ENCODE data around the gene RCCD1. TPM values are rescaled to one million over a fixed set of nuclear protein-coding genes. Genes with fewer than 3 reads are reported as not detected.
"Not testable (repeated sequence)": the region's sequence is repeated elsewhere in the genome, so short reads cannot be mapped to it uniquely, and the experiment has no call there.

The RCCD1 gene
- polyA plus RNA-seq (ENCODE audit: insufficient read length in 3 of 3) = 10 to 100 TPM; 13.0 to 16.0 (median 15.1) TPM

- DNase-seq (ENCODE audit: low read depth in 3 of 3, low spot score in 2 of 3) = peak in 2 of 3 donors; percentile 83 to 84
Measured at GRCh38 chr15:90954712-90955623, at the start of gene RCCD1. TSS of gene RCCD1 (plus strand) at chr15:90954884. CDS start at chr15:90956735, 1,851 bp downstream.

GRCh38 chr15:90905306-90906180 is 49.1 kb upstream of the RCCD1 start:
- no peak for DNase-seq (ENCODE audit: low read depth in 3 of 3, low spot score in 2 of 3)

- no peak for DNase-seq (ENCODE audit: low read depth in 3 of 3, low spot score in 2 of 3)
Measured at GRCh38 chr15:90906181-90906849, 48.4 kb upstream of the RCCD1 start.

- DNase-seq (ENCODE audit: low read depth in 3 of 3, low spot score in 2 of 3) = no peak
Measured at GRCh38 chr15:90907051-90907660, 47.5 kb upstream of the RCCD1 start.

GRCh38 chr15:90907838-90908507 is 46.7 kb upstream of the RCCD1 start:
- no peak for DNase-seq (ENCODE audit: low read depth in 3 of 3, low spot score in 2 of 3)

GRCh38 chr15:90909449-90909848 is 45.2 kb upstream of the RCCD1 start:
- DNase-seq (ENCODE audit: low read depth in 3 of 3, low spot score in 2 of 3) = not testable (repeated sequence)

GRCh38 chr15:90909976-90910375 is 44.7 kb upstream of the RCCD1 start:
- DNase-seq (ENCODE audit: low read depth in 3 of 3, low spot score in 2 of 3) = no peak

- DNase-seq (ENCODE audit: low read depth in 3 of 3, low spot score in 2 of 3) = no peak
Measured at GRCh38 chr15:90910441-90911301, 44.0 kb upstream of the RCCD1 start.

GRCh38 chr15:90911302-90911623 is 43.4 kb upstream of the RCCD1 start:
- no peak for DNase-seq (ENCODE audit: low read depth in 3 of 3, low spot score in 2 of 3)

- DNase-seq (ENCODE audit: low read depth in 3 of 3, low spot score in 2 of 3) = no peak
Measured at GRCh38 chr15:90911906-90912769, 42.5 kb upstream of the RCCD1 start.

GRCh38 chr15:90912770-90913075 is 42.0 kb upstream of the RCCD1 start:
- no peak for DNase-seq (ENCODE audit: low read depth in 3 of 3, low spot score in 2 of 3)

GRCh38 chr15:90913398-90913944 is 41.2 kb upstream of the RCCD1 start:
- no peak for DNase-seq (ENCODE audit: low read depth in 3 of 3, low spot score in 2 of 3)

GRCh38 chr15:90914305-90915080 is 40.2 kb upstream of the RCCD1 start:
- no peak for DNase-seq (ENCODE audit: low read depth in 3 of 3, low spot score in 2 of 3)

- DNase-seq (ENCODE audit: low read depth in 3 of 3, low spot score in 2 of 3) = no peak
Measured at GRCh38 chr15:90915216-90915807, 39.4 kb upstream of the RCCD1 start.

- no peak for DNase-seq (ENCODE audit: low read depth in 3 of 3, low spot score in 2 of 3)
Measured at GRCh38 chr15:90915808-90916440, 38.8 kb upstream of the RCCD1 start.

GRCh38 chr15:90916461-90916860 is 38.2 kb upstream of the RCCD1 start:
- DNase-seq (ENCODE audit: low read depth in 3 of 3, low spot score in 2 of 3) = no peak

Measured in right renal cortex interstitium (tissue), 3 donors.